Stimulated activated CD8-positive, alpha-beta memory T cell treated with anti-CD3 and anti-CD28 coated beads, Interleukin-7, amount 100 ng/mL, for 48 hours (primary cell): Measurements from ENCODE around the gene MYO1G.
A peak's percentile ranks its signal among the peaks of the same experiment; 100 is the strongest.
"Not testable (repeated sequence)": the region's sequence is repeated elsewhere in the genome, so short reads cannot be mapped to it uniquely, and the experiment has no call there.

Experiments used
- DNase-seq, 2 donors: peaks; one replicate each; pipeline ENCODE4 v3.0.0-alpha.2; 2020; ENCODE audit warnings: low read depth in 1 of 2; ENCODE audit errors: extremely low read depth in 1 of 2

The MYO1G gene

DNA sequence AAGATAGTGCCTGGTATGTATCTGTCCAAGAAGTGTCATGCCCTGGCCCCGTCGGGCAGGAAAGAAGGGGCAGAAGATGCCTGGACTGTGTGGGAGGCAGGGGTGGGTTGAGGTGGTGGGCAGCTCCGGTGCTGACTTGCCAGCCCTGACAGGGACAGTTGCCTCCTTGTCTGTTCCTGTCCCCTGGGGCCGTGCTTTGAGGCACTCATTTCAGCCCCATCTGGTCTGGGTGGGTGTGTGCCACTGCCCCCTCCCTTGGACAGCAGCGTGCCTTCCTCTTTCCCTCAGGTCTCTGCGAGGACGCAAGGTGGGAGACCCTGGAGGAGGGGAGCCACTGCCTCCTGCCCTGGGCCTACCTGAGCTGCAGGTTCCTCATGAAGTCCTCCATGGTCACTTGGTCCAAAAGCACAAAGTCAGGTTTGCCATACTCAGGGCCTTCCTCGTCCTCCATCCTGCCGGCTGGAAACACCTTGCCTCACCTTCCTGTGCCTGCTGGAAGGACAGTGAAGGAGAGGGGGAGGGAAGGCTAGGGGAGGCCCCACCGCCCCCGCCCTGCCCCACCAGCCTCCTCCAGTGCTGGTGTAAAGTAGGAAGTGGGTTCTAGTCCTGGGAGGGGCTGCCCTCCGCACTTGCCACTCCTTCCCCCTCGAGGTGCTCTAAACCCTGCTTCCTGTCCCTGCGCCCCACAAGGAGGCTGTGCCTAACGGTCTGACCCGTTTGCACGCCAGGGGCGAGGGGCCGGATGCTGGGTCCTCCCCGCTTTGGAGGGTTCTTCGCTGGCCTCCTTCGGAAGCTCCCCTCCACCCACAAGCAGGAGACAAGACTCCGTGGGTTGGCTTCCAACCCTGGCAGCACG lies at the start of gene MYO1G:
Gene MYO1G (minus strand): TSS at position 505 of the 856 bp plus-strand sequence. CDS start 54 bp downstream, at position 451.
- DNase-seq, result peak; percentile 87 to 94

GRCh38 chr7:45028138-45028919 lies 49.5 kb upstream of the MYO1G start:
- DNase-seq, result no peak

DNA sequence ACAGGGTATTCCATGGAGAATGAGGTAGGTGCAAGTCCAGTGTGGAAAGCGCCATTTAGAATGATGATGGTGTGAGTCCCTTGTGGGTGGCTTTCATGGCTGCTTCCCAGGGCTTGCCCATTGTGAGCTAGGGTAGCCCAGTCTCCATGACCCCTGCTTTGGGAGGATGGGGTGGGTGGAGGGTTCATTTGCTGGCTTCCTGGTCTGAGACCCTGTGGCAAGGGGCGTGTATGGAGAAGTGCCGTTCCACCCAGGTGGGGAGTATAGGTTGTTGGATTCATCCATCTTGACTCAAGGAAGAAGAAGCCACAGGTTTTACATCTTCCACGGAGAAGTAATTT lies 48.9 kb upstream of the MYO1G start:
- no peak for DNase-seq

DNA sequence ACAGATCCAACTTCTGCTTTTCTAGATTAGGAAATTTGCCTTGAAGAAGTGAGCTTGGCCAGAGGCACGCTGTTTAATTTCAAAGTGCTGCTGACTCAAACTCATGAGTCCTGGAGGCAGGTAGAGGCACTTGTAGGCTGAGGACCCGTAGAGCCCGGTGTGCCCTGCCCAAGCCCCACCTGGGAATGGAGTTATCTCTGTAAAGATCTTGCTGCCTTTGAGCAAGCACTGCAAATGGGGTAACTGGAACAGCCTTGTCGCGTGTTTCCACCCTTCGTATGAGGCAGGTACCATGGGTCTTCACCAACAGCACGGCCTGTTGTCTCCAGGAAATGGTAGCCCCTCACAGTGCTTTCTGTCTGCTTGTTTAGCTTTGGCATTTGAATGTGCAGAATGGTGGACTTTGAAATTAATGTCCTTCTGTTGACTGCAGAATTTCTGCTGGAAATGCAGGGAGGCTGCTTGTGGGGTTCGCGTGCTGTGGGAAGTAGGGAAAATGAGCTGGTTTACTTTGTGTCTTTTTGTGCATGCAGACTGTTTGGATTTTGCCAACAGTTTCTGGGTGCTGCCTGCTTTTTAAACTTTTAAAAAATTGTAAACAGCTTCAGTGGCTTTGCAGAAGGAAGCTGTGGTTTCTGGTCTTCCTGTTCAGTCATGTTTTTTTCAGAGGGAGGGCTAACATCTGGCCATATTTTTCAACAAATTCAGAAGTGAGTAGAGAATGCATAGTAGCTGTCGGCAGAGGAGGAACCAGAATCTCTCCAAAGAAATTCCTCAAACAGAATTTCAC lies 48.4 kb upstream of the MYO1G start:
- no peak for DNase-seq

DNA sequence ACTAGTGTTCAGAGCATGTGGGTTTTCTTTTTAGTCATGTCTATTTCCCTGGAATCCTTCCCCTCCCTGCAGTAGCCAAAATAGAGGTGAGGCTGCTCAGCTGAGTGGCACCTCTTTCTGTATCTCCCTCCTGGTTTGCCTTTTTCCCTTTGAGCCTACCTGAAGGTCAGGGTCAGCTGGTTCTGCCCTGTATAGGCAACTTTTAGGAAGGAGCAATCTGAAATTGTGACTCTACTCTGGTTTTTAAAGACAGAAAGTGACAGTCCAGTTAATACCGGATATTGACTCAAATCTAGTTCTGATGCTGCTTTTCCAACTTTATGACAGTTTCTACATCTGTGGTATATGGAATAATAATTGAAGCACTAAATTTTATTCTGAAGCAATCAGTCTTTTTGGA lies 47.2 kb upstream of the MYO1G start:
- no peak for DNase-seq

- not testable (repeated sequence) for DNase-seq
Measured at GRCh38 chr7:45025473-45025872, 46.7 kb upstream of the MYO1G start.

GRCh38 chr7:45024126-45024744 lies 45.4 kb upstream of the MYO1G start:
- DNase-seq, result no peak

- no peak for DNase-seq
Measured at GRCh38 chr7:45021604-45022296, 42.9 kb upstream of the MYO1G start.

DNA sequence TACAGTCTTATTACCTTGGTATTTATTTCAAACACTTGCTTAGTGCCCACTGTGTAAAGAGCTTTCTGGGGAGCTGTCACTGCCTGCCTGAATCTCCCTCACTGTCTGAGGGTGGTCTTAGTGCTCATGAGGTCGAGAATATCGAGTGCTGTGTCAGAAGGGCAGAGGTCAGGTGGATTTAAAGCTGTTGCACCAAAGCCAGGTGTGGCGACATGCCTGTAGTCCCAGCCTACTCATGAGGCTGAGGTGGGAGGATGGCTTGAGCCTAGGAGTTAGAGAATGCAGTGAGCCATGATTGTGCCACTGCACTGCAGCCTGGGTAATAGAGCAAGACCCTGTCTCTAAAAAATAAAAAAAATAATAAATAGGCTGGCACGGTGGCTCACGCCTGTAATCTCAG lies 42.1 kb upstream of the MYO1G start:
- DNase-seq, result no peak

DNA sequence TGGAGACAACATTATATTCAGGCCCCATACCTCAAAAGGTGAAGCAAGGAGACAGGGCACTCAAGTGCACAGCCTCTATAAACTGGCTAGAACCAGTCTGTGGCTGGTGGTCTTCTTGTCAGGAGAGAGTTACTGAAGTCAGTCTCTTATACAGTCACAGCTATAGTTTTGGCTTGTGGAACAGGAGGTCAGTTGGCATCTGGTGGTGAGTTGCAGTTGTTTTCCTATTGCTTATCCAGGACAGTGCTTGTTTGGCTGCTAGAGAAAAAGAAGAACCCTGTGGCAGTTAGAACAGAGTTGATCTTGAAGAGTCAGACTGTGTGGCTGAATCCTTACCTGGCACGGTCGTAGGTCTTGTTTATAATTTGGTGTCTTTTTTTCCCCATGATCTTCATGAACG lies 38.4 kb upstream of the MYO1G start:
- no peak for DNase-seq

DNA sequence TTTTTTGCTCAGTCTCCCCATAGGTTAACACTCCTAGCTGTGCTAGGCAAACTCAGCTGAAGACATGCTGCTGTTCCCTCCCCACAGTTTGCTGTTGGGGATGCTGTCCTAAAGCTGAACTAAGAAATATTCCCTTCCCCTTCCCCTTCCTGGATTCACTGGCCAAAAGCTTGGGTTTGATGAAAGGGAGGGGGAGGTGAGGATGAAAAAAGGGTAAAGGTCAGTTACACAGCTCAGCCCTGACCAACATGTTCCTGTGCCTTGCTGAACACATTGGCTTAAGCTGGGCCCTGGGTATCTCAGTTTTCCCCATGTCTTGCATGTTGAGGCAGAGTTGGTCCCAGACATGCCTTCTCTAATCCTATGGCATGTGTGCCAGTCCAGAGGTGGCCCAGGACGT lies 36.5 kb upstream of the MYO1G start:
- DNase-seq, result no peak

- no peak for DNase-seq
Measured at GRCh38 chr7:45013465-45013967, 34.7 kb upstream of the MYO1G start.

DNA sequence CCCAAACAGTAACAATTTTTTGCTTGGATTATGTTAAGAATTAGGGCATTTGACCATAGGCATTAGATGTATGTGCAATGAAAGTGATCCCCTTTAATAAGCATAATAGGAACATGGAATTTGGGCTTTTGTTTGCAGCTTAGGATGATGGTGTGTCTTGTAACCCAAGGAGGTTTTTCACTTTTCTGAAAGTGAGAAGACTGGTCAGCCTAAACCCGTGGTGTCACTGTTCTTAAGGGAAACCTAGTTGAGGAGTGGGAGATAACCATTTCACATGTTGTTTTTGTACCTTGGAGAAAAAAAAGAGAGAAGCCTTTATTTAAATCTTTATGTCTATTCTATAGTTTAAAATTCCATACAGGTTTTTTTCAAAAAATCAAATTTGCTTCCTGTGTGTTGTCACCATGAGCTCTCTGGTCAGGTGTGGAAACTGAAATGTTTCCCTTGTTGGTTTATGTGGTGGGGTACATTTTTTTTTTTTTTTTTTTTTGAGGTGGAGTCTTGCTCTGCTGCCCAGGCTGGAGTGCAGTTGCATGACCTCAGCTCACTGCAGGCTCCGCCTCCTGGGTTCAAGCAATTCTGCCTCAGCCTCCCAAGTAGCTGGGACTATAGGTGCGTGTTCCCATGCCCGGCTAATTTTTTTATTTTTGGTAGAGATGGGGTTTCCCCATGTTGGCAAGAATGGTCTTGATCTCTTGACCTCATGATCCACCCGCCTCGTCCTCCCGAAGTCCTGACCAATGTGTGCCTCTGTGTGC lies 28.9 kb upstream of the MYO1G start:
- DNase-seq, result no peak

GRCh38 chr7:45007106-45007505 lies 28.3 kb upstream of the MYO1G start:
- DNase-seq, result no peak

DNA sequence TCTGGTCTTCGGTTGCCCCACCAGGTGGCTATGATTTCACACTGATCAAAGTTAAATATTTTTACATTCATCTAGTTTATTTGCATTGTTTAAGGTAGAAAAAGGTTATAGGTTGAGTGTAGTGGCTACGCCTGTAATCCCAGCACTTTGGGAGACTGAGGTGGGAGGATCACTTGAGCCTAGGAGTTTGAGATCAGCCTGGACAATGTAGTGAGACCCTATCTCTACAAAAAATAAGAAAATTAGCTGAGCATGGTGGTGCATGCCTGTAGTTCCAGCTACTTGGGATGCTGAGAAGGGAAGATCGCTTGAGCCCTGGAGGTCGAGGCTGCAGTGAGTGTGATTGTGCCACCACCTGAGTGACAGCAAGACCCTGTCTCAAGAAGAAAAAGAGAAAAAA lies 25.0 kb upstream of the MYO1G start:
- no peak for DNase-seq

- DNase-seq, result no peak
Measured at GRCh38 chr7:45001826-45002225, 23.0 kb upstream of the MYO1G start.

DNA sequence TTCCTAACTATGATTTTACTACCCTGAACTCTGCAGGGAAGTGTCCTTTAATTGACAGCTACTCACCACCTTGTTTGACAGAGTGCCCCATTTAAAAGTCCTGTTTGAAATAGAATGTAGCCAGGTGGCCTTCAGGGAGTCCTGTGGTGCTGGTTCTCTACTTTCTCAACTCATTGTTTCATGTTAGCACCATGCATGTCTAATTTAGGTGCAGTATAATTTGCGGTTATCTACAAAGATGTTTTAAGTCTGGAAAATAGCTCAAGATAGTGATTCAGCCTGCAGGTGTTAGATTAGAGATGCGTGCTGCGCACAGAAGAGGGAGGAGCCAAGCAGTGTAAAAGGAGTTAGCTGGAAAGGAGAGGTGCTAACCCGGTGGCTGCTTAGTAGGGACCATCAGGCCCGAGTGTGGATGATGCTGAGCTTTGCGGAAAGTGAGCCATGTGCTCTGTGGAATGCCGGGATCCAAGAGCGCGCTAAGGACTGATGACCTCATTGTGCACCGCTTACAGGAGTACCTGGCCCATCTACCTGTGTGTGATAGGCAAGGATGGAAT lies 22.4 kb upstream of the MYO1G start:
- DNase-seq, result no peak

- DNase-seq, result no peak
Measured at GRCh38 chr7:45000093-45001032, 21.5 kb upstream of the MYO1G start, which contains the start of gene CCM2. CCM2 (plus strand) TSS chr7:45000201; CDS start chr7:45000334, 133 bp downstream.
